Astrocyte (in vitro differentiated cells and primary cell): ENCODE data around the gene TYSND1.

Experiments used
- EZH2 ChIP-seq: IDR thresholded peaks from 2 replicates; pipeline ENCODE4 v1.6.1; 2012; ENCODE audit warnings: mild to moderate bottlenecking, low read length, inconsistent platforms; ENCODE audit not compliant: insufficient read depth
- TF ChIP-seq, protein P1 (sequence below): IDR thresholded peaks from 2 replicates; pipeline ENCODE4 v1.5.1; 2011; ENCODE audit warnings: low read depth, mild to moderate bottlenecking, inconsistent platforms, low read length, moderate library complexity; ENCODE audit not compliant: insufficient read depth

DNA sequence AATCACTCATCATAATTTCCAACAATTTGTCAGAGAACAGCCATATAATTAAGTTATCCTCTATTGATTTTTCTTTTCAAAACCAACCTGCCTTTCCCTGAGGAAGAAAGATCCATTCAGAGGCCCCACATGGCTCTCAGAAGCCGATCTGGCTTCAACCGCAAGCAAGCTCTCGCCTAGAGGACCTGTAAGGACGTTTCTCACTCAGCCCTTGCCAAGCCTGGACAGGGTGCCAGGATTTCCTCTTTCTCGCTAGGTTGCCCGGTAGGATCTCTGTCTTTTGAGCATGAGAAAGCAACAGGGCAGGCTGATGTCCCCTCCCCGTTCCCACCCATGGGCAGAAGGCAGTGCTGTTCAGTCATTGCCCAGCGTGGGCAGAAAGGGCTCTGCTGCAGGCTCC is 26.9 kb downstream of the TYSND1 start:
- TF ChIP-seq, protein P1, sequence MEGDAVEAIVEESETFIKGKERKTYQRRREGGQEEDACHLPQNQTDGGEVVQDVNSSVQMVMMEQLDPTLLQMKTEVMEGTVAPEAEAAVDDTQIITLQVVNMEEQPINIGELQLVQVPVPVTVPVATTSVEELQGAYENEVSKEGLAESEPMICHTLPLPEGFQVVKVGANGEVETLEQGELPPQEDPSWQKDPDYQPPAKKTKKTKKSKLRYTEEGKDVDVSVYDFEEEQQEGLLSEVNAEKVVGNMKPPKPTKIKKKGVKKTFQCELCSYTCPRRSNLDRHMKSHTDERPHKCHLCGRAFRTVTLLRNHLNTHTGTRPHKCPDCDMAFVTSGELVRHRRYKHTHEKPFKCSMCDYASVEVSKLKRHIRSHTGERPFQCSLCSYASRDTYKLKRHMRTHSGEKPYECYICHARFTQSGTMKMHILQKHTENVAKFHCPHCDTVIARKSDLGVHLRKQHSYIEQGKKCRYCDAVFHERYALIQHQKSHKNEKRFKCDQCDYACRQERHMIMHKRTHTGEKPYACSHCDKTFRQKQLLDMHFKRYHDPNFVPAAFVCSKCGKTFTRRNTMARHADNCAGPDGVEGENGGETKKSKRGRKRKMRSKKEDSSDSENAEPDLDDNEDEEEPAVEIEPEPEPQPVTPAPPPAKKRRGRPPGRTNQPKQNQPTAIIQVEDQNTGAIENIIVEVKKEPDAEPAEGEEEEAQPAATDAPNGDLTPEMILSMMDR = no peak
- TF ChIP-seq EZH2 = no peak
